Stimulated activated CD4-positive, alpha-beta T cell treated with anti-CD3 and anti-CD28 coated beads, Interleukin-4, amount 100 ng/mL, for 1 hour (primary cell): ENCODE data around the gene RAPGEFL1.
A peak's percentile ranks its signal among the peaks of the same experiment; 100 is the strongest.
"Not testable (repeated sequence)": the region's sequence is repeated elsewhere in the genome, so short reads cannot be mapped to it uniquely, and the experiment has no call there.

Experiments used
- DNase-seq: peaks from one replicate; pipeline ENCODE4 v3.0.0-alpha.2; 2020

The RAPGEFL1 gene, protein sequence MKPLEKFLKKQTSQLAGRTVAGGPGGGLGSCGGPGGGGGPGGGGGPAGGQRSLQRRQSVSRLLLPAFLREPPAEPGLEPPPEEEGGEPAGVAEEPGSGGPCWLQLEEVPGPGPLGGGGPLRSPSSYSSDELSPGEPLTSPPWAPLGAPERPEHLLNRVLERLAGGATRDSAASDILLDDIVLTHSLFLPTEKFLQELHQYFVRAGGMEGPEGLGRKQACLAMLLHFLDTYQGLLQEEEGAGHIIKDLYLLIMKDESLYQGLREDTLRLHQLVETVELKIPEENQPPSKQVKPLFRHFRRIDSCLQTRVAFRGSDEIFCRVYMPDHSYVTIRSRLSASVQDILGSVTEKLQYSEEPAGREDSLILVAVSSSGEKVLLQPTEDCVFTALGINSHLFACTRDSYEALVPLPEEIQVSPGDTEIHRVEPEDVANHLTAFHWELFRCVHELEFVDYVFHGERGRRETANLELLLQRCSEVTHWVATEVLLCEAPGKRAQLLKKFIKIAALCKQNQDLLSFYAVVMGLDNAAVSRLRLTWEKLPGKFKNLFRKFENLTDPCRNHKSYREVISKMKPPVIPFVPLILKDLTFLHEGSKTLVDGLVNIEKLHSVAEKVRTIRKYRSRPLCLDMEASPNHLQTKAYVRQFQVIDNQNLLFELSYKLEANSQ

DNA sequence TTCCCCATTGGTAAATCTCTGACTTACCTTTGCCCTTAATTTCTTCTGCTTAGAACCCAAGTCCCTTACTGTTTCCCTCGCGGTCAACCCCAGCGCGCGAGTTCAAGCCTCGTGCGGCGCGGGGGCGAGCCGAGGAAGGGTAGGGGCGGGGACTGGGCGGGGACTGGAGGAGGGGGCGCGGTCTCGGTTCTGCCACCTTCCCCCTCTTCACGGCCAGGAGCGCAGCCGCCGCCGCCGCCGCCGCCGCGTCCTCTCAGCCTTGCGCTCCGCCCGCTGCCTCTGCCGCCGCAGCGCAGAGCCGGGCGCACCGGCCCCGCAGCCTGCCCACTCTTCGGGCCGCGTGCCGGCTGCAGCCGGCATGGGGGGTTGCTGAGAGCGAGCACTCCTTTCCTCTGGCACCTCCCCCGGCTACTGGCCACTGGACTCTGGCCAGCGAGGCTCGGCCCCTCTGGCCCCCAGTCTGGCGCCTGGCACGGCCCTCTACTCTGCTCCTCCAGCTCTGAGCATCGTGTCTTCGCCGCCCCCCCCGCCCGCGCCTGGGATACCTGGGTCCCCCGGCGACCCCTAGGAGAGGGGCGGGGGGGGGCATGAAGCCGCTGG lies at the start of gene RAPGEFL1:
TSS of gene RAPGEFL1 (plus strand) at position 196 of the 600 bp plus-strand sequence. CDS start at position 588, 392 bp downstream.
- peak; percentile 90 for DNase-seq

DNA sequence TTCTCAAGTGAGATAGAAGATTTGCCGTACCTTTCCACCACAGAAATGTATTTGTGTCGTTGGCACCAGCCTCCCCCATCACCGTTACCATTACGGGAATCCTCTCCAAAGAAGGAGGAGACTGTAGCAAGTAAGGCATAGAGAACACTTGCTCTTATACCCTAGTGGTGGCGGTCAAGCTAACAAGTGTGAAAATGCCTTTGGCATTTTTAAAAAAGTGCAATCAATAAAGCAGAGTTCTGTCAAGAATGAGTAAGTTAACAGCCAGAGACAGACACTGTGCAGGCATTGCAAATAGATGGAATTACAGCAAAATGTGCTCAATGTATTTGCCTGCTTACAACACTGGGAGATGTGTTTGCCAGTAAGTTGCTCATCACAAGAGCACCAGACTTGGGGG lies 47.8 kb upstream of the RAPGEFL1 start:
- DNase-seq, result no peak

DNA sequence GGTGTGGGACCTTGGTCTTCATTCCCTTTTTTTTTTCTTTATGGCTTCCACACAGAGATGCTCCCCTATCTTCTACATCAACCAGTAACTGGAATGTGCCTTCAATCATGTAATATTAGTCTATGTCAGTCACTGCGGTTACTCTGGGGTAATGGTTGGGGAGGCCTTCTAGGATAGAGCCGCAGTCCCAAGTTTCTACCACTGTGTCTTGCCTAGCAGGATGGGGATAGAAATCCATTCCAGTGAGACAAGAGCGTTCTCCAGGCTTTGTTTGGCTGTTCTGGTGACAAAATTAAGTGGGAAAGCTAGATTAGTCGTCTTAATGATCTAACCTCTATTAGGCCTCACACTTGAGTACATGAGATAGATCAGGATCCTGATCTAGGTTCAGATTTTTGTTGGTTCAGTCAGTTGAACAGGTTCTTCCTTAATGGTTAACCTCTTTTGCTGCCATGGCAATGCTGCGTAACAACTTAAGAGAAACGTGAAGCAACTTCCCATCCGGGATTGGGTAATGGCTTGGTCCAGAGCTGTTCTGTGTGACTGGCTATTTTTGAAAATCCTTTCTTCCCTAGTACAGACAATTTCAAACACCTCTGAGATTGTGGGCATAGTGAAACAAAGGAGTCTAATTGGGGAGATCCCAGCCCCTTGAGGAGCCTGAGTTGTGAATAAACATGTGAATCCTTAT lies 46.8 kb upstream of the RAPGEFL1 start:
- no peak for DNase-seq

DNA sequence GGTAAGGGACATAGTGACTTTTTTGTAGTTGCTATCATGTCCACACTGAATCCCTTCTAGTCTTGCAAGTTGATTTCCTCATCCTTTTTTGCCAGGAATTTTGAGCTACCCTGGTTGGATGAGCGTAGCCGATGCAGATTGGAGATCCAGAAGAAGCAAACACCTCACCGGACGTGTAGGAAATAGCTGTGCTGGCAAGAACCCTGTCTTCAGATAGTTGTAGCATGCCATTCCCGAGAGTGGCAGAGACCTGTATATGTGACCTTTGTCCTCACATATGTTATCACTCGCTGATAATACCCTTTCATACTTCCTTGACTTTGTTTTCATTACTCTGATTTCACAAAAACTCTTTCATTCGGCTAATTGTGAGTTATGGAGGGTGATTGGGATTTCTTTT lies 43.1 kb upstream of the RAPGEFL1 start:
- DNase-seq, result no peak

DNA sequence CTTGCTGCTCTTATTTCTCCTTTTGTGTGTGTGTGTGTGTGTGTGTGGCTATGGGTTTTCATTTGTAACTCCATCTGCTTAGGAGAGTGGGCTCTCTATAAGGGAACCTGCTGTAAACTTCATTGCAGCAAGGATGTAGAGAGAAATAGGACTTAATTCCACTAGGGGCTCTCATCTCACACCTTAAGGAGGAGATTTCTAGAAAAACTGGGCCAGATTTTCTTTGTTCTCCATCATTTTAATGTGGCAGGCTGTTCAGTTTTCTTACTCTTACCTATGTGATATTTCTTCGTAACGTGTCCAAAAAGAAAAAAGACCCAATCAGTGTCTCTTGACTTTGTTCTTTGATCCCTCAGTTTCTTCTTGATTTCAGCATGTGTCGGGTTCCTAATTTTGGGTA lies 41.5 kb upstream of the RAPGEFL1 start:
- DNase-seq, result no peak

DNA sequence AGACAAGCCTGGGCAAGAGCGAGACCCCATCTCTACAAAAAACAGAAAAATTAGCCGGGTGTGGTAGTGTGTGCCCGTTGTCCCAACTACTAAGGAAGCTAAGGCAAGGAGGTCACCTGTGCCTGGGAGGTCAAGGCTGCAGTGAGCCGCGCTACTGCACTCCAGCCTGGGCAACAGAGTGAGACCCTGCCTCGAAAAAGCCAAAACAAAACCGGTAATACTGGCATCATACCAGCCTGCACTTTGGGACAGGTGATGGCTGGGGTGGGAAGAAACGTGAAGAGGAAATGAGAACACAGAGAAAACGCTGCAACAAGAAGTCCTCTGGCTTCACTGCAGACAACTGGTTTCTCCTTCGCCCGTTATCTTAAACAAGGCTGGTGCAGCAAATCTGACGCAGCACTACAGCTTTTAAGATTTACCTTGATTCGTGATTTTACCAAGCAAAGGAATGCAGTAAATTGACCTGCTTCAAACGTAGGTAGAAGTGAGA lies 37.7 kb upstream of the RAPGEFL1 start:
- no peak for DNase-seq

DNA sequence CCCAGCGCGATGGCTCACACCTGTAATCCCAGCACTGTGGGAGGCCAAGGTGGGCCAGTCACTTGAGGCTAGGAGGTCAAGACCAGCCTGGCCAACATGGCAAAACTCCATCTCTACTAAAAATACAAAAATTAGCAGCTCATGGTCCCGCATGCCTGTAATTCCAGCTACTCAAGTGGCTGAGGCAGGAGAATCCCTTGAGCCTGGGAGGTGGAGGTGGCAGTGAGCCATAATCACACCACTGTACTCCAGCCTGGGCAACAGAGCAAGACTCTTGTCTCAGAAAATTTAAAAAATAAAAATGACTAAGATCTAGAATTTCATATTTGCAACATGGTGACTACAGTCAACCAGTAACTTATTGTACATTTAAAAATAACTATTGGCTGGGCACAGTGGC lies 34.1 kb upstream of the RAPGEFL1 start:
- DNase-seq, result not testable (repeated sequence)

DNA sequence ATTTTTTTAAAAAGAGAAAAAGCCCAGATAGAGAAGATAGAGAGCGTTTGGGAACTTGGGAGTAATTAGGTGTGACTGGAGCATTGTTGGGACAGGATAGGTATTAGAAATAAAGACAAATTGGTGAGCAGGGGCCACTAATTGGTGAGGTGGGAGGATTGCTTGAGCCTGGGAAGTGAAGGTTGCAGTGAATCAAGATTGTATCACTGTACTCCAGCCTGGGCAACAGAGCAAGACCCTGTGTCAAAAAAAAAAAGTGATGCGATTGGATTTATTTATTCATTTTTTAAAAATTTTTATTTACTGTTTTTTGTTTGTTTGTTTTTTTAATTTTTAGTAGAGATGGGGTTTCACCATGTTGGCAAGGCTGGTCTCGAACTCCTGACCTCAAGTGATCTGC lies 31.8 kb upstream of the RAPGEFL1 start:
- DNase-seq, result no peak

DNA sequence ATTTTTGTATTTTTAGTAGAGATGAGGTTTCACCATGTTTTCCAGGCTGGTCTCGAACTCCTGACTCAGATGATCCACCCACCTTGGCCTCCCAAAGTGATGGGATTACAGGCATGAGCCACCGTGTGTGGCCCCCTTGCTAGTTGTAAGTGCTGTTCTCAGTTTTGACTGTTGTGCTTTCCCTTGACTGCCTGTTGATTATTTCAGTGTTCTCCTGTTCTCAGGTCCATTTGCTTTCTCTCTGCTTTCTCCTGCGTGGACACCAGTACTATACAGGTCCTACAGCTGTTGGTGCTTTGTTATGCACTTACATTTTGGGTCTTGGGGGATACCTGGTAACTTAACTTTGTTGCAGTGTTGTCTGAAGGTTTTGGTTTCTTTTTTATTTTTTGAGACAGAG lies 28.7 kb upstream of the RAPGEFL1 start:
- DNase-seq, result no peak

DNA sequence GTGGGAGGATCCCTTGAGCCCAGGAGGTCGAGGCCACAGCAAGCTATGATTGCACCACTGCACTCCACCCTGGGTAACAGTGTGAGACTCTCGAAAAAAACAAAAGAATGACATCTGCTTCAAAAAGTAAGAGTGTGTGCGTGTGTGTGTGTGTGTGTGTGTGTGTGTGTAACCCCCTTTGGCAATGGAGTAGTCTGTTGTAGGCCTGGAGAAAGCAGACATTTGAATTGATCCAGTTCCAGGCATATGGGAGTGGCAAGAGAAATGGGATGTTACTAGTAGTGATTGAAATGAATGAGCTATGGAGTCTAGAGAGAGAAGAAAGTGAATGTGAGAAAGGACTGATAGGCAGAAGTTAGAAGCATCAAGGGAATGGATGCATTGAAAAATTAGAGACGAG lies 27.0 kb upstream of the RAPGEFL1 start:
- no peak for DNase-seq

DNA sequence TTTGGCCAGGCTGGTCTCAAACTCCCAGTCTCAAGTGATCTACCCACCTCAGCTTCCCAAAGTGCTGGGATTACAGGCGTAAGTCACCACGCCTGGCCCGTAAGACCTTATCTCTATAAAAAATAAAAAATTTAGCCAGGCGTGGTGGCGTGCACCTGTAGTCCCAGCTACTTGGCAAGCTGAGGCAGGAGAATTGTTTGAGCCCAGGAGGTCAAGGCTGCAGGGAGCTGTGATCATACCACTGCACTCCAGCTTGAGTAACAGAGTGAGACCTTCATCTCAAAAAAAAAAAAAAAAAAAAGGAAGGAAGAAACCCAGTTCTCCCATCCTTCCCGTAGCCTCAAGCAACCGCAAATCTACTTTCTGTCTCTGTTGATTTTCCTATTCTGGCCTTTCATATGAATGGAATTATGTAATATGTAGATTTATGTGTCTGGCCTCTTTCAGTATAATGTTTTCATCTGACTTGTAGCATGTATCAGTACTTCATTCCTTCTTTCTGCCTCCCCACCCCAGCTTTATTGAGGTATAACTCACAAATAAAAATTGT lies 25.8 kb upstream of the RAPGEFL1 start:
- DNase-seq, result no peak

DNA sequence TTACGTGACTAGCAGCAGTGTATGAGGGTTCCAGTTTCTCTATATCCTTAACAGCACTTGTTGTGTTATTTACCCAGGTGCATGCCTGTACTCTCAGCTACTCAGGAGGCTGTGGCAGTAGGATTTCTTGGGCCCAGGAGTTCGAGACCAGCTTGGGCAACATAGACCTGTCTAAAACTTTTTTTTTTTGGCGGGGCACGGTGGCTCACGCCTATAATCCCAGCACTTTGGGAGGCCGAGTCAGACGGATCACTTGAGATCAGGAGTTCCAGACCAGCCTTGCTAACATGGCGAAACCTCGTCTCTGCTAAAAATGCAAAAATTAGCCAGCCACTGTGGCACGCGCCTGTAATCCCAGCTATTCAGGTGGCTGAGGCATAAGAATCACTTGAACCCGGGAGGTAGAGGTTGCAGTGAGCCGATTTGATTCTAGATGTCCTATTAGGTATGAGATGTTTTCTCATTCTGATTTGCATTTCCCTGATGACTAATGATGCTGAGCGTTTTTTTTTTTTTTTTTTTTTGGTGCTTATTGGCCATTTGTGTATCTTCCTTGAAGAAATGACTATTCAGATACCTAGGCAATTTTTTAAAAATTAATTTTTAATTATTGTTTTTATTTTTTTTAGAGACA lies 23.6 kb upstream of the RAPGEFL1 start:
- no peak for DNase-seq

DNA sequence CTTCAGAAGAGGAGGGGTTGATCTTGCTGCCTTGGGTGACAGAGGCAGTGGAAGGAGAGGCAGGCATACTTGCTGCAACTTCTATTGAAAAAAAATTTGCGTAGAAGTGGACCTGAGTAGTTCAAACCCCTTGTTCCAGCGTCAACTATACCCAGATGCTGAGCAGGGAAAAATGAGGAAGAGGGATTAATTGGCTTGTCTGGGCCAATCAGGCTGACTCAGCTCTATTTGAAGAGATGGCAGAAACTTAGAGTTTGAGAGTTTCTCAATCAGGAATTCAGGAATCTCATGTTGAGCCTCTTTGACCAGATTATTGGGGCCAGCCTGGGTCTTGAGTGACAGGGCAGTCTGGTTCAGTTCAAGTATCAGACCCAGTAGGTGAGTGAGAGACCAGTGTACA lies 19.3 kb upstream of the RAPGEFL1 start:
- no peak for DNase-seq

DNA sequence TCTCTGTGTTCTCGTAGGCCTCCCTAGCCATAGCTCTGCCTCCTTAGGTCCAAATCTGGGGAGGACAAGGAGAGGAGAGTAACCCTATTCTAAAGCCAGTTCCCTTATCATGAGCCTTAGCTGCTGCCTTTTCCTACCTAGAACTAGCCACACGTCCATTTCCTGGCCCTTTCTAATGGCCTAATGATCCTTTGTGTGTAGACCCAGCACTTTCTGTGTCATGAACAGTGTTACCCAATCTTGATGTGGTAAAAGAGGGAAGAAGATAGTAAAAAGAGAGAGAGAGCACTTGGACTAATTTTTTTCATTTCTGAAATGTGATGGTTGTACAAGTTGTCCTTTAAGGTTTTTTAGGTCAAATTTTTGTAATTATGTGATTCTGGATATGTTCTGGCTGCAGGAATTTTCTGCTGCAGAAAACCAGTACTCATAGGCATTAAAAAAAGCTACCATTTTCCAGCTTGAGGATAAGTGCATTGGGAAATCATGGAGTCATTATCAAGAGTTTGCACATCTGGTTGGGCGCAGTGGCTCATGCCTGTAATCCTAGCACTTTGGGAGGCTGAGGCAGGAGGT lies 18.7 kb upstream of the RAPGEFL1 start:
- no peak for DNase-seq

DNA sequence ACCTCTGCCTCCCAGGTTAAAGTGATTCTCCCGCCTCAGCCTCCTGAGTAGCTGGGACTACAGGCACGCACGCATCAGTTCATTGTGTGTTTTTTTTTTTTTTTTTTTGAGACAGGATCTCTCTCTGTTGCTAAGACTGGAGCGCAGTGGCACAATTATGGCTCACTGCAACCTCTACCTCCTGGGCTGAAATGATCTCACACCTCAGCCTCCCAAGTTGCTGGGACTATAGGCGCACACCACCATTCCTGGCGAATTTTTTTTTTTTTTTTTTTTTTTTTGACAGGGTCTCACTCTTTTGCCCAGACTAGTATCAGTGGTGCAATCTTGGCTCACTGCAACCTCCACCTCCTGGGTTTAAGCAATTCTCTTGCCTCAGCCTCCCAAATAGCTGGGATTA lies 17.8 kb upstream of the RAPGEFL1 start:
- DNase-seq, result no peak

DNA sequence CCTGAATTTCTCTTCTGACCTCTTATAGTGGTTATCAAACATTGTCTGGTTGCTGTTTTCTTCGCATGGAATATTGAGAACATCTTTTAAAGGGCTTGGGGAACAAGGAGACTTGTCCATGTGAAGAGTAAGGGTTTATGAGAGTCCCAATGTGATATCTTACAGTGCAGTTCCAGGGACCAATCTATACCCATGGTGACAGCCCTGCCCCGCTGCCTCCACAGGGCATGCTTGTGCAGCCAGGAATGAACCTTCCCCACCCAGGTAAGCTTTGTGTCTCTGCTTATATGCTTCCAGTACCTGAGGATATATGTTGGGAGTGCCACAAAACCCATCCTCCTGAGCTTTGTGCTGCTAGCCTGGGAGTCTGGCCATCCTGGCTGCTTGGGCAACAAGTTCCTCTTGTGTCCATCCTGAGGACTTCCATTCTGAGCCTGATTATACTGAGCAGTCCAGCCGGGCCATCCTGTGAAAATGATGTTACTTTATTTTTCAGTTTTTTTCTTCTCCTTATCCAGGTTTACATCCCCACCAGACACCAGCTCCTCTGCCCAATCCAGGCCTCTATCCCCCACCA lies 9.5 kb upstream of the RAPGEFL1 start:
- no peak for DNase-seq

DNA sequence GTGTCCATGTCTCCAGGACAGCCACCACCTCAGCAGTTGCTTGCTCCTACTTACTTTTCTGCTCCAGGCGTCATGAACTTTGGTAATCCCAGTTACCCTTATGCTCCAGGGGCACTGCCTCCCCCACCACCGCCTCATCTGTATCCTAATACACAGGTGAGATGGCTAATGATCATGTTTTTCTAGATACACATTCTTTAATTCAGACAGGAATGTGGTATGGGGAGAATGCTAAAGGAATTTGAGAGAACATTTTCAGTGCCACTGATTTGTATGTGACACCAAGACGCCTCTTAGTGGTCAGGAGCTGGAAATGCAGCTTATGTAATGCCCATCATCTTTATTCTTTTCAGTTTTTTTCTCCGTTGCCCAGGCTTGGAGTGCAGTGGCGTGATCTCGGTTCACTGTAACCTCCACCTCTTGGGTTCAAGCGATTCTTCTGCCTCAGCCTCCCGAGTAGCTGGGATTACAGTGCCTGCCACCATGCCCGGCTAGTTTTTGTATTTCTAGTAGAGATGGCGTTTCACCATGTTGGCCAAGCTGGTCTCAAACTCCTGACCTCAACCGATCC lies 8.9 kb upstream of the RAPGEFL1 start:
- DNase-seq, result no peak

DNA sequence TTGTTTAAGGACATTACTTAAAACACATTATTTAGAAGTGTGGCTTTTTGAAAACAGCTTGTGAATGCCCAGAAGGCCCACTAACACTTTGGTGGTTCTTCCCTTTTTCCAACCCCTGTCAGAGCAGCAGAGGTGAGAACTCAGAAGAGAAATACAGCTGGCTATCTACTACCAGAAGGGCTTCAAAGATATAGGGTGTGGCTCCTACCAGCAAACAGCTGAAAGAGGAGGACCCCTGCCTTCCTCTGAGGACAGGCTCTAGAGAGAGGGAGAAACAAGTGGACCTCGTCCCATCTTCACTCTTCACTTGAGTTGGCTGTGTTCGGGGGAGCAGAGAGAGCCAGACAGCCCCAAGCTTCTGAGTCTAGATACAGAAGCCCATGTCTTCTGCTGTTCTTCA lies 6.9 kb upstream of the RAPGEFL1 start:
- no peak for DNase-seq

DNA sequence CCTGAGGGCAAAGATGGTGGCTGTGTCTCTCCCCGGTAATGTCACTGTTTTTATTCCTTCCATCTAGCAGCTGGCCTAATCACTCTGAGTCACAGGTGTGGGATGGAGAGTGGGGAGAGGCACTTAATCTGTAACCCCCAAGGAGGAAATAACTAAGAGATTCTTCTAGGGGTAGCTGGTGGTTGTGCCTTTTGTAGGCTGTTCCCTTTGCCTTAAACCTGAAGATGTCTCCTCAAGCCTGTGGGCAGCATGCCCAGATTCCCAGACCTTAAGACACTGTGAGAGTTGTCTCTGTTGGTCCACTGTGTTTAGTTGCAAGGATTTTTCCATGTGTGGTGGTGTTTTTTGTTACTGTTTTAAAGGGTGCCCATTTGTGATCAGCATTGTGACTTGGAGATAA lies 5.5 kb upstream of the RAPGEFL1 start:
- no peak for DNase-seq

DNA sequence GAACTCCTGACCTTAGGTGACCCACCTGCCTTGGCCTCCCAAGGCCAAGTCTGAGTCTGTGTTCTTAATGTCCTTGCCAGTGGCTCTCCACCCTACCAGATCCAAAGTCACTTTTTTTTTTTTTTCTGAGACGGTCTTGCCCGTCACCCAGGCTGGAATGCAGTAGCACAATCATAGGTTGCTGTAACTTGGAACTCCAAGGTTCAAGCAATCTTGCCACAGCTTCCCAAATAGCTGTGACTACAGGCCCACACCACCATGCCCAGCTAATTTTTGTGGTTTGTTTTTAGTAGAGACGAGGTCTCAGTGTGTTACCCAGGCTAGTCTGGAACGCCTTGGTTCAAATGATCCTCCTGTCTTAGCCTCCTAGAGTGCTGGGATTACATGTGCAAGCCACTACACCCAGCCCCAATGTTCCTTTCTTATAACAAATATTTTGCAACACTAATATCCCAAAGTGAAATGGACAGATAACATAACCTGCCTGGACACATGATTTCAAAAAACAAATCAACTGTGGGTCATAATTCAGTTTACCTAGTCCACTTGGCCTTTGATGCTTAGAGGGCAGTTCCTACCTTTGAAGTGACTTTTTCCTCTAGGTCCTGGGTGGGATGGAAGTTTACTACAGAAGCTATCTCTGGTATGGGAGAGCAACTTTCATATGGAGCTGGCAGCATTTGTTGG lies 4.0 kb upstream of the RAPGEFL1 start:
- no peak for DNase-seq

DNA sequence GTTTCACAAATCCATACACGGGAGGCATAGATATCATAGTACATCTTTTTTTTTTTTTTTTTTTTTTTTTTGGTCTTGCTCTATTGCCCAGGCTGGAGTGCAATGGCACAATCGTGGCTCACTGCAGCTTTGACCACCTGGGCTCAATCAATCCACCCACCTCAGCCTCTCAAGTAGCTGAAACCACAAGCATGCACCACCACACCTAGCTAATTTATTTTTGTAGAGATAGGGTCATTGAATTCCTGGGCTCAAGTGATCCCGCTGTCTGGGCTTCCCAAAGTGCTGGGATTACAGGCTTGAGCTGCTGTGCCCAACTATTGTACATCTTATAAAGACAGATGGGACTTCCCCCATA lies 3.5 kb upstream of the RAPGEFL1 start:
- no peak for DNase-seq
